Measurements from ENCODE around the gene DNAJB1. TPM values are rescaled to one million over a fixed set of nuclear protein-coding genes. Genes with fewer than 3 reads are reported as not detected.

Gene DNAJB1
- total and polyA plus RNA-seq, 2 of the 13 experiments (the other 11 are each of a cell fraction or from before 2014, with no cell fraction given), result 87.5 to 97.3 TPM

DNA sequence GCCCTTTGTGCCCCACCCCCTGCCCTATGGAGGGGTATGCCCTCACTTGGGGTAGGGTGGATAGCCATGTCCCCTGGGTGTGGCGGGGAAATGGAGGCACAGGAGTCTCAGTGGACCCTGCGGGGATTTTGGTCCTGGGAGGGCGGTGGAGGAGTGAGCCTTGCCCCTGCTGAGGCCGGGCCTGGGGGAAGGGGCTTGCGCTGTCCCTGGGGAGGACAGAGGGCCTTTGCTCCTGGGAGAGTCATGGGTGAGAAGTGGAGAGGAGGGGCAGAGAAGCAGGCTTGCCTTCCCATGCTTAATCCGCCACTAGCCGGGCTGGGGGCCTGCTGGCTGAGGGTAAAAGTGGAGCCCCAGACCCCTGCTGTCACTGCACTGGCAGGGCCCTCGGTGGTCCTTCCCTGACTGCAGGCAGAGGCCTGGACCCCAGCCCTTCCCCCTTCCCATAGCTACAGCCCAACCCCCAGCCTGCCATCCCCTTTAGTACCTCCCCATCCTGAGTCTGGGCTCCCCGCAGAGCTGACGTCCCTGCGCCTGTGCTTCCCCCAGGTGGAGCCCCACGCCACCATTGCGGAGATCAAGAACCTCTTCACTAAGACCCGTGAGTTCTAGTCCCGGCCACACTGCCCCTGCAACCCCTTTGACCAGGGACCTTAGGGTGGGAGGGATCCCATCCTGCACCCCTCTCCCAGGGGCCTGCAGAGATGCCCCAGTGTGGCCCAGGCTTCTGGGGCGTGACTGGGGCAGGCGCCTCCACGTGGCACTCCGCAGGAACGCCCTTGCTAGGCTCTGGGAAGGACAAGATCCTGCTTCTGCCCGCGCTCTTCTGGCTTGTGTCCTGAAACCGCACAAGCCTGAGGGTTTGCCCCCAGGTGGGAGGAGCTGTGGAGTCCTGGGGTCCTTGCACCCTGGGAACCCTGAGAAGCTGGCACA, 44.7 kb upstream of the DNAJB1 start (continued):
- no peak for TF ChIP-seq ZNF383 (CRISPR knock-in tag; IDR thresholded peaks at IDR 0.05; ENCODE audit: borderline replicate concordance)
- TF ChIP-seq ZNF207 (IDR thresholded peaks at IDR 0.05; ENCODE audit: borderline replicate concordance), result no peak
- no peak for TF ChIP-seq ZKSCAN8 (CRISPR knock-in tag; IDR thresholded peaks at IDR 0.05; ENCODE audit: borderline replicate concordance)

DNA sequence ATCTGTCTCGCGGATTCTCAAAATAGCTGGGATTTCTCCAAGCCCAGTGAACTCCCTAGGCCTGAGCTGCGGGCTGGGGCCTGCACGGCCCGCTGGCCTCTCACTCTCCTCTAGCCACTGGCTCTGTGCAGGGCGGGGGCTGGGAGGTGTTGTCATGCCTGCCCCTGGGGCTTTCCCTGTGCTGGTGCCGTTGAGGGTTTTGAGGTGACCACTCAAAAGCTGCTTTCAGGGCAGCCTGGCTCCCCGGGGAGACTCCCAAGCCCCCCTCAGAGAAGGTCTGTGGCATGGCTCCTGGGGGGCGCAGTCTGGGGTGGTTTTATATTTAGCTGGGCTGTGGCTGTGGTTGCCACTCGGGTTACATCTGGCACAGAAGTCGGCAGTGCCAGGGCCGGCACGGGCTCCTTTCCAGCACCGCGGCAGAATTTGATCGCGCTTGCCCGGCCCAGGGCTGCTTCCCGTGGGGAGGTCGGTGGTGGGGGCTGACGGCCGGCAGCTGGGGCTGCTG, 43.7 kb upstream of the DNAJB1 start:
- H3K36me3 ChIP-seq (replicated peaks in 1 of 2; ENCODE audit: control insufficient read depth in 1 of 2, insufficient read depth in 2 of 2, low read length in 2 of 2), result peaks cover 7 to 15% of the 10 kb centered on the region in 2 experiments; a peak in 3 of 5 replicates

More for the DNA sequence above, 43.7 kb upstream of the DNAJB1 start:
- H3K79me2 ChIP-seq (ENCODE audit: insufficient read depth, low read length), result peaks cover 24% of the 10 kb centered on the region
- no peak for ATAC-seq
- H2AFZ ChIP-seq (ENCODE audit: low read length), result no peak overlapping the region
- no peak for DNase-seq (ENCODE audit: low spot score)
- no peak overlapping the region for H3K4me3 ChIP-seq (replicated peaks in 1 of 3; ENCODE audit: insufficient read depth in 1 of 3, low read depth in 2 of 3, low read length in 3 of 3)
- intact Hi-C loops (cut with micrococcal nuclease; ENCODE audit: unreplicated experiment) (no loop called here), in situ Hi-C loops (cut with HindIII; ENCODE audit: extremely low pct_ligation_motif_present, low pct_unique_long_range_greater_than_20kb) (no loop called here)
- no peaks in the 10 kb centered on the region for H3K27me3 ChIP-seq (ENCODE audit: control insufficient read depth in 1 of 2, insufficient read depth in 2 of 2, low read length in 2 of 2)
- no TSS peak for BruUV-seq (replicated peaks)
- no peaks in the 10 kb centered on the region for H3K9me3 ChIP-seq (ENCODE audit: low read length)
- H3K4me2 ChIP-seq (ENCODE audit: low read depth, low read length), result no peak overlapping the region
- no peak for FAIRE-seq
- H3K27ac ChIP-seq (ENCODE audit: extremely low read length, insufficient read depth, low read length), result no peak overlapping the region
- ChIA-PET POLR2A (no interaction called here), CTCF (ENCODE audit: low intra/inter-chr PET ratio, low total read pairs) (no interaction called here)
- no peak overlapping the region for H3K9ac ChIP-seq (ENCODE audit: insufficient read depth, low read depth, low read length)
- TF ChIP-seq, protein P1, sequence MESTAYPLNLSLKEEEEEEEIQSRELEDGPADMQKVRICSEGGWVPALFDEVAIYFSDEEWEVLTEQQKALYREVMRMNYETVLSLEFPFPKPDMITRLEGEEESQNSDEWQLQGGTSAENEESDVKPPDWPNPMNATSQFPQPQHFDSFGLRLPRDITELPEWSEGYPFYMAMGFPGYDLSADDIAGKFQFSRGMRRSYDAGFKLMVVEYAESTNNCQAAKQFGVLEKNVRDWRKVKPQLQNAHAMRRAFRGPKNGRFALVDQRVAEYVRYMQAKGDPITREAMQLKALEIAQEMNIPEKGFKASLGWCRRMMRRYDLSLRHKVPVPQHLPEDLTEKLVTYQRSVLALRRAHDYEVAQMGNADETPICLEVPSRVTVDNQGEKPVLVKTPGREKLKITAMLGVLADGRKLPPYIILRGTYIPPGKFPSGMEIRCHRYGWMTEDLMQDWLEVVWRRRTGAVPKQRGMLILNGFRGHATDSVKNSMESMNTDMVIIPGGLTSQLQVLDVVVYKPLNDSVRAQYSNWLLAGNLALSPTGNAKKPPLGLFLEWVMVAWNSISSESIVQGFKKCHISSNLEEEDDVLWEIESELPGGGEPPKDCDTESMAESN (CRISPR knock-in tag; conservative IDR thresholded peaks at IDR 0.05), result no peak
- TF ChIP-seq AGO2 (optimal IDR thresholded peaks at IDR 0.05; ENCODE audit: low read depth, low read length), result peak; percentile 6
- H4K20me1 ChIP-seq (ENCODE audit: insufficient read depth, low read length), result no peaks in the 10 kb centered on the region; the same call in 1 of the 2 replicates
- H3K4me1 ChIP-seq (ENCODE audit: insufficient read depth, low read length), result peaks cover under 1% of the 10 kb centered on the region; the same call in 1 of the 2 replicates
- WGBS (ENCODE audit: low lambda C conversion rate), result 87% methylated on average over 3 of the region's 22 CpGs
